ENCODE results near the gene TUSC2.

Gene TUSC2

GRCh38 chr3:50354186-50354764 lies 26.3 kb upstream of the TUSC2 start:
- DNase-seq = no peak

GRCh38 chr3:50353245-50354004 lies 25.4 kb upstream of the TUSC2 start:
- no peak for DNase-seq

DNA sequence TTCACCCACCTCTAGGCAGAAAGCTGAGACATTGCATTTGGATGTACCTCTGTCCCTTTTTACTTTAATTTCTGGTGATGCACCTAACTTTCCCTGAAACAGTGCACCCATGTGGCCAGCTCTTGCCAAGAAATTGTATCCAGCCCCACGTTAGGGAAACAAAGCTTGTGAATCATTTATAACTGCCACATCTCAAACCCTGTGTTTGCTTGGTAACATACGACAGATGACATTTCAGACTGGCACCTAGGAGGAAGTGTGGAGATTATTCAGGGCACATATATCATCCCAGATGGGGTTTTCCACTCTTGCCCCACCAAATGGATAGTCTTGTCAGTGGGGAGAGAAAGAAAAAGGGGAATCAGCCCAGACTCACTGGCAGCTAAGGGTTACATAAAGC lies 24.8 kb upstream of the TUSC2 start:
- DNase-seq = no peak

DNA sequence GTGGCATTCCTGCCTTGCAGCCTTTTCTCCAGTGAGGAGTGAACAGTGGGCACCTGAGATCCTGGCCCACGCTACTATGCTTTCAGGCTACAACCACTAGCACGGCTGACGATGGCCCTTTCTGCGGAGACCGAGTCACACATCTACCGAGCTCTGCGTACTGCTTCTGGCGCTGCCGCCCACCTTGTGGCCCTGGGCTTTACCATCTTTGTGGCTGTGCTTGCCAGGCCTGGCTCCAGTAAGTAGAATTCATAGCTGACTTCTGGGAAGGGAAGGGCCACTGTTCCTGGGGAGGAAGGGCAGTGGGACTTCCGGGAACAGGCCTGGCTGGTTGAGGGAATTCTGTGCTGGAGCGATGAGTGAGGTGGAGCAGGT lies 23.3 kb upstream of the TUSC2 start:
- no peak for DNase-seq

DNA sequence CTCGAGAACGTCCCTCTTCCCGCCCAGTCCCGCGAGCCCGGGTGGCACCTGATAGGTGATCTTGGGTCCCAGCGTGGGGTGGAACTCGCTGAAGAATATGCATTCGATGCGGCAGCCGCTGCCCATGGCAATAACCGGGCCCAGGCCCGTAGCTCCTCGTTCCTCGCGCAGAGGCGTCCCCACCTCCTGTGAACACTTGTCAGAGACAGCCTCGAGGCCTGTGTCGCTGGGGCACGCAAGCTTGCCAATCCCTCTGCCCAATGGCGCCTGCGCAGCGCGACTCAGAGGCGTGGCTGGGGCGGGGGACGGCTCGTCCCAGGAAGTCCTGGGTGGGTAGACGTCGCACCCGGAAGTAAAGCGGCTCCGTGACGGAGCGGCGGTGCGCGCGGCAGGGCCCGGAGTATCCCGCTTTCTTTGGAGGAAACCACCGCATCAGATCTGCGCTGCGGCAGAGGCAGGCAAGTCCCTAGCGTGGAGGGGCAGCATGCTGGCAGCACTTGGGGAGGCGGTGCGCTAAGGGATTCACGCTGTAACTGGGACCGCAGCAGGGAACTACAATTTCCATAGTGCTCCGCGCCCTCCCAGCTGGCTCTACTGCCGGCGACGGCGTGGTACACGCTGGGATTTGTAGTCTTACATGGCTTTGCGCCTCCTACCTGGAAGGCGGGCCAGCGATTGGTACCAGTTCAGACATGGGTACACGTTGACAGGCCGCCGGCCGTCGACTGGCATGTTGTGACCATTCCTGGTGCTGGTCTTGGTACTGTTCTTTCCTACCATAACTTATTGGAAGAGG lies 22.7 kb upstream of the TUSC2 start, which contains the start of the genes CYB561D2 and NPRL2:
Gene CYB561D2 (plus strand): TSS at position 336 of the 796 bp plus-strand sequence. CDS start 572 bp downstream, outside the sequence.
Gene NPRL2 (minus strand): TSS at position 249 of the 796 bp plus-strand sequence. CDS start 123 bp downstream, at position 126.
- DNase-seq = peak; percentile 98 to 99

DNA sequence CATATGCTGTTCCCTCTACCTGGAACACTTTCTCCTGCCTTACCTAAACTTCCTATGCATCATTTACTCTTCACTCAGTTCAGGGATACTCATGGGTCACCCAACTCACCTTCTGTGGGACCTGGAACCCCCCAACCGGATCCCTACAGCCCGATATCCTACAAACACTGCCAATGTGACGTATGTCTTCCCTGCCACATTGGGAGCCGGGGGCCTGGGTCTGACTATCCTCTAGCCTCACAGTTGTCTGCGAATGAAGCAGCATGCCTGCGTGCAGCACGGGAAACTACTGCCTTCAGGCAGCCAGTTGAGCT lies 22.1 kb upstream of the TUSC2 start:
- no peak for DNase-seq

GRCh38 chr3:50347187-50347813 lies 19.3 kb upstream of the TUSC2 start:
- DNase-seq = peak; percentile 85 to 87

DNA sequence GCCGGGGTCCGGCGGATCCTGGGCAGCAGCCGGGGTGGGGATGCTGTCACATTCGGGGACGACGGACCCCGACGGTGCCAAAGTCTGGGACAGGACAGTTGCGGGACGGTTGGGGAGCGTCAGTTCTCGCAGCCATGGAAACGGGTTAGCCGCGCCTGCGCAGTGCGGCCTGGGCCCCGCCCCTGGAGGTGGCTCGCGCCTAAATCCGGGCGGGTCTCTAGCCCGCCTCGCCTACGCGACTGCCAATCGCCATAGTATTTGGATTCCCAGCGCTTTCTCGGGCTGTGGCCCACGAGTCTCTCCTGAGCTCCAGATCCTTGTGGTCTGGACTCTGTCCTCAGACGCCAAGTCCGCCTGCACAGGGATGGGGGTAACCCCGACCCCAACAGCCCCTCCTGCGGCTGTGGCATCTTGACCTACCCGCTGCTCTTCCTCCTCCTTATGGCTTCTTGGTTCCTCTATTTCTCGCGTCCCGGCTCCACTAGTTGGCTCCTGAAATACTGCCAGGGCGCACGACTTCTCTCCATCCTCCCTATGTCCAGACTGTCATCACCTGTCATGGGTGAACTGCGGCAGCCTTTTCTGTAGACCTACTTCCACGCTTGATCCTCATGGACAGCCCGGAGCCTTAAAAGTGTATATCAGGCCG lies 17.7 kb upstream of the TUSC2 start, which contains the start of gene ZMYND10:
Gene ZMYND10 (minus strand): TSS at position 147 of the 649 bp plus-strand sequence. CDS start 153 bp downstream, outside the sequence.
- peak; percentile 80 for DNase-seq

GRCh38 chr3:50345008-50345407 lies 17.0 kb upstream of the TUSC2 start:
- DNase-seq = no peak

DNA sequence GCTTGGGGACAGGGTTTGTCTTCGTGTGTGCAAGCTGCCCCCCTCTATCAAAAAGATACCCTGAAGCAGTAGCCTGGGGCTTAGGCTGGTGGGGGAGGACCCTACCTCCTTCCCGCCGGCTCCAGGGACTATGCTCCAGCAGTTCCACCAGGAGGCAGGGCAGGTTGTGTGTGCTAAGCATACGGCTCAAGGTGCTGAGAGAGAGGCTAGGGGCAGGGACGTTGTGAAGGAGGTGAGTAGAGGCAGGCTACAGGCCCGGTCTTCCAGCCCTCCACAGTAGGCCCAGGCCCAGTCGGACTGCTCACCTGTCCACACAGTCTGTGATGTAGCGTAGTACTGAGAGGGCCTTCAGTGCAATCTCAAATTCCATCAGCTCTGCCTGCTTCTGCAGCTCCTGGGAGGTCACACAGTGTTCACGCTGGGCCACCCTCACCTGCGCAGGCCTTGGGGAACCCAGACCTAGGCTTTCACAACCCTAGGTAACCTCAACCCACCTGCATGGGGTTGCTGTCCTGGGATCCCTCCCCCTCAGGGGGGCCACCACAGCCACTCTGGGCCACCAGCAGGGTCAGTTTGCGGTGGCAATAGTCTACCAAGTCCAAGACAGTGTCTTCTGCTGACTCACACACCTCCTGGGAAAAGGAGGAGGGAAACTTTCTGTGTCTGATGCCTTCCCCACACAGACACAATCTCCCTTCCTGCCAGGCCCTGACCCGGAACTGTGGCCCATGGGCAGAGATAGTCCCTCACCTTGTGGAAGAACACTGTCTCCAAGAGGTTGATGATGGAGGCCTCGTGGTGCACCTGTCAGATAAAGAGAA lies 15.0 kb upstream of the TUSC2 start:
- no peak for DNase-seq

- DNase-seq = no peak
Observed at GRCh38 chr3:50341996-50342650, 14.1 kb upstream of the TUSC2 start.

- no peak for DNase-seq
Observed at GRCh38 chr3:50341537-50341936, 13.5 kb upstream of the TUSC2 start.

- peak; percentile 72 to 79 for DNase-seq
Observed at GRCh38 chr3:50340448-50341329, 12.7 kb upstream of the TUSC2 start, which contains the start of gene RASSF1. TSS of gene RASSF1 (minus strand) at chr3:50340836. CDS start at chr3:50340805, 31 bp downstream.

GRCh38 chr3:50340147-50340447 lies 12.1 kb upstream of the TUSC2 start:
- DNase-seq = no peak

DNA sequence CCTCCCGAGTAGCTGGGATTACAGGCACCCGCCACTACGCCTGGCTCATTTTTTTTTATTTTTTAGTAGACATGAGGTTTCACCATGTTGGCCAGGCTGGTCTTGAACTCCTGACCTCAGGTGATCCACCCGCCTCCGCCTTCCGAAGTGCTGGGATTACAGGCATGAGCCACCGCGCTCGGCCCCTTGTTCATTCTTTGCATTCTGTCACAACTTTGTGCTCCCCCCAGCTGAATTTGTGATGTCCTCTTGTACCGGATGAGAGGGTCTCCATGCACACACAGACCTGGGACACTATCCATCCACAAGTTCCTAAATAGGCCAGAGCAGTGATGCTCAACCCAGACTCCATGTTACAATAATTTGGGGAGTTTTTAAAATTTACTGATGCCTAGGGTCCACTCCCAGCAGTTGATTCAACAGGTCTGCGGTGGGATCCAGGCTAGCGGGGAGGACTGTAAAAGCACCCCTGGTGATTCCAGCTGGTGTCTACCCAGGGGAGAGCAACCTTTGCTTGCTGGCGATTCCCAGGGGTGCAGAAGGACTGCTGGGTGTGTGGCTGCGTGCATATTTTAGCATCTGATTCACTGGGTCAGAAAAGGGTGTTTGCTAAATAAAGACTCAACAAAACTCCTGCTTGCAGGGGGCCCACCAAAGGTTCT lies 11.6 kb upstream of the TUSC2 start:
- DNase-seq = no peak

DNA sequence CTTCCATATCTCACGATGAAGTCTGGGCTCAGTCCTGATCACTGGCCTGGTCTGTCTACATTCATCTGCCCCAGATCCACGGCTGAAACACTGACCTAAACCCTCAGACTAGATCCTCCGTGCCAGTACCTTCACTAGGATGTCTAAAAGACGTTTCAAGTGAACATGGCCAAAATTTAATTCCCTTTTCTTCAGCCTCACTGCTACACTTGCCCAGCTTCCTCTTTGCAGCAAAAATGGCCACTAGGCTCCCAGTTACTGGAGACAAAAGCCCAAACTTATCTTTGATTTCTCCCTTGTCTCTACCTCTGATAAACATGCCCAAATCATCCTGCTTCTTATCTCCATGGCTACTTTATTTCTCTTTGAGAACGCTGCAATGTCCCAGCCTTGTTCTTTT lies 10.9 kb upstream of the TUSC2 start:
- no peak for DNase-seq

DNA sequence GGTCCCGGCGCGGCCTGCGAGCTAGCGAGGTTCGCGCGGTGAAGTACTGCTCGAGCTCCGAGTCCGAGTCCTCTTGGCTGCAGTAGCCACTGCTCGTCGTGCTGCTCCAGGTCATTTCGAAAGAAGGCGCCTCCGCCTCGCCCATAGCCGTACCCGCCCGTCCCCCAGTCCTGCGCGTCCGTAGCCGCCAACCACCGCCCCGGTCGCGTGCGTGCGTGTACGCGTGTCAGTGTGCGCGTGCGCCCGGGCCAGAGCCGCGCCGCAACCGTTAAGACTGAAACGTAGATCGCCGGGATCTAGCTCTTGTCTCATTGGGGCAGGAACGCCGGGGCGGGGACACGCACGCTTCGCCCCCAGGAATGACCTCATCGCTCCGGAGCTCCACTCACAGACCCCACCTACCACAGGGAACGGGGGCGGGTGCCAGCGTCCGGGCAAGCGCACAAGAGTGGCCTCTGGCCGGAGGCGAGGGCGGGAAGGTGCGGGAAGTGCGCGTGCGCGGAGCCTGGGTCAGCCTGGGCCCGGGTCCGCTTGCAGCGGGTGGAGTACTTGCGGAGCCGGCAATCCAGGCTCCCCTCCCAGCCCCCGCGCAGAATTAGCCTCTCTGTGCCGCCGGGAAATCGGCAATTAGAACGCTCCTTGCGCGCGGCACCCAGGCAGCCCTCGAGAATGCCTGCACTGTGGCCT lies 9.3 kb upstream of the TUSC2 start:
- DNase-seq = peak; percentile 95 to 97

GRCh38 chr3:50336452-50337174 lies 8.6 kb upstream of the TUSC2 start:
- no peak for DNase-seq
